SK-N-MC (cell line): ENCODE measurements around the gene NR4A3.

ENCODE experiments used
- EZH2 ChIP-seq: fragments of 200-600 bp; sonication (generic); IDR thresholded peaks from one replicate; pipeline ENCODE4 v1.6.1; 2017; ENCODE audit warnings: antibody characterized with exemption
- POLR2AphosphoS5 ChIP-seq: IDR thresholded peaks from 2 replicates; pipeline ENCODE4 v1.6.1; 2012; ENCODE audit warnings: mild to moderate bottlenecking, low read depth, low read length, borderline replicate concordance

DNA sequence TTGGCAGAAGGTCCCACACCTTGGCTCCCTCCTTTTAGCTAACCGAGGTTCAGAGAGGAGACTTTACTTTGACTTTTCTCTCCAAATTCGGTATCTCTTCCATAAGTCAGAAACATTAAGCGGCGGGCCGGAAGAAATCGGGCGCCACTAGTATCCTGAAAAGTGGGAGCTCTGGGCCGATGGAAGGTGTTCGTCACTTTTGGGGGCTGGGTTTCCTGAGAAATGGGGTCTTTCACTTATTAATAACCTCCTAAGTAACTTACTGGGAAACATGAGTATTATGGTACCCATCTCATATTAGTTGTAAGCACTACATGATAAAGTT lies 85.5 kb downstream of the NR4A3 start:
- TF ChIP-seq EZH2: no peak
- TF ChIP-seq POLR2AphosphoS5: no peak
